UCSD-AML1 (cell line): ENCODE measurements around the gene EXOC3L2.

ENCODE experiments used
- DNase-seq: peaks from one replicate; lab custom pipeline; 2025; ENCODE audit not compliant: unreplicated experiment; lab: John Stamatoyannopoulos, UW

The EXOC3L2 gene

GRCh38 chr19:45162608-45163143 is 82.5 kb downstream of the EXOC3L2 start:
- no peak for DNase-seq
